GM19452 (cell line): ENCODE measurements around the gene GRAPL.
A peak's percentile ranks its signal among the peaks of the same experiment; 100 is the strongest.
"Not testable (repeated sequence)": the region's sequence is repeated elsewhere in the genome, so short reads cannot be mapped to it uniquely, and the experiment has no call there.

Experiments used
- ATAC-seq: cut with Tn5 transposase; IDR thresholded peaks from one replicate; pipeline ENCODE4 v1.9.1; 2021; ENCODE audit not compliant: unreplicated experiment

GRAPL gene

DNA sequence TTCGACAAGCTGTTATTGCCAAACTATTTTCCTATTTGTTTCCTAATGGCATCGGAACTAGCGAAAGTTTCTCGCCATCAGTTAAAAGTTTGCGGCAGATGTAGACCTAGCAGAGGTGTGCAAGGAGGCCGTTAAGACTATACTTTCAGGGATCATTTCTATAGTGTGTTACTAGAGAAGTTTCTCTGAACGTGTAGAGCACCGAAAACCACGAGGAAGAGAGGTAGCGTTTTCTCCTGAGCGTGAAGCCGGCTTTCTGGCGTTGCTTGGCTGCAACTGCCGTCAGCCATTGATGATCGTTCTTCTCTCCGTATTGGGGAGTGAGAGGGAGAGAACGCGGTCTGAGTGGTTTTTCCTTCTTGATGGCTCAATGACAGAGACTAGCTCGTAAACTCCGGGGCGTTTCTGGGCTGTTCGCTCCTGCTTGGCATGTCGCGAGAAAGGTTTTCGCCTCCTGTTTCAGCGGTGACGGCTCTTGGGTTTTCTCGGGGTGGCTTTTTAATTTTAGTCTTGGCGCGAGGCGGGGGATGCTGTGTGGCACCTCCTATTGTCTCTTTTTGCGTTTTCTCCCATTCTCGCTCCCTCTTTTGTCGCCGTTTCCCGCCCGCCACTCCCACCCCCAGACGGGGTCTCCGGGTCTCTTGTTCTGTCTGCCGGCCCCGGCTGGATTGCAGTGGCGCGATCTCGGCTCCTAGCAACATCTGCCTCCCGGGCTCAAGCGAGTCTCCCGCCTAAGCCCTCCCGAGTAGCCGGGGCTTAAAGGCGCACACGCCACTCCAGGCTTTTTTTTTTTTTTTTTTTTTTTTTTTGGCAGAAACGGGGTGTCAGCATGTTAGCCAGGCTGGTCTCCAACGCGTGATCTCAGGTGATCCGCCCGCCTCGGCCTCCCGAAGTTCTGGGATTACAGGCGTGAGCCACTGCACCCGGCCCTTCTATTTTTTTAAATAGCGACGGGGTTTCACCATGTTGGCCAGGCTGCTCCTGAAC, 60.8 kb downstream of the GRAPL start:
- ATAC-seq = peak; percentile 46

DNA sequence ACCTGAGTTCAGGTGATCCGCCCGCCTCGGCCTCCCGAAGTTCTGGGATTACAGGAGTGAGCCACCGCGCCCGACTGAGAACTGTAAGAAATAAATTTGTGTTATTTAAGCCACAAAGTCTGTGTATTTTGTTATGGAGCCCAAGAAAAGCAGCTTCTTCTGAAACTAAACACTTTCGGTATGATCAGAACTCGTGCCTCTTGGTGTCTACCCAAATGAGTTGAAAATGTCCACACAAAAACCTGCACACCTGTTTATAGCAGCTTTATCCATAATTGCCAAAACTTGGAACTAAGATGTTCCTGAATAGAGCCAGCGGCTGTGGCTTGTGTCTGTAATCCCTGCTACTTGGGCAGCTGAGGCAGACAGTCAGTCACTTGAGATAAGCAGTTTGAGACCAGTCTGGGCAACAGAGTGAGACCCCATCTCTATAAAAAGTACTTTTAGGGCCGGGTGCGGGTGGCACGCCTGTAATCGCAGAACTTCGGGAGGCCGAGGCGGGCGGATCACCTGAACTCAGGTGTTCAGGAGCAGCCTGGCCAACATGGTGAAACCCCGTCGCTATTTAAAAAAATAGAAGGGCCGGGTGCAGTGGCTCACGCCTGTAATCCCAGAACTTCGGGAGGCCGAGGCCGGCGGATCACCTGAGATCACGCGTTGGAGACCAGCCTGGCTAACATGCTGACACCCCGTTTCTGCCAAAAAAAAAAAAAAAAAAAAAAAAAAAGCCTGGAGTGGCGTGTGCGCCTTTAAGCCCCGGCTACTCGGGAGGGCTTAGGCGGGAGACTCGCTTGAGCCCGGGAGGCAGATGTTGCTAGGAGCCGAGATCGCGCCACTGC, 61.7 kb downstream of the GRAPL start:
- ATAC-seq = peak; percentile 61

DNA sequence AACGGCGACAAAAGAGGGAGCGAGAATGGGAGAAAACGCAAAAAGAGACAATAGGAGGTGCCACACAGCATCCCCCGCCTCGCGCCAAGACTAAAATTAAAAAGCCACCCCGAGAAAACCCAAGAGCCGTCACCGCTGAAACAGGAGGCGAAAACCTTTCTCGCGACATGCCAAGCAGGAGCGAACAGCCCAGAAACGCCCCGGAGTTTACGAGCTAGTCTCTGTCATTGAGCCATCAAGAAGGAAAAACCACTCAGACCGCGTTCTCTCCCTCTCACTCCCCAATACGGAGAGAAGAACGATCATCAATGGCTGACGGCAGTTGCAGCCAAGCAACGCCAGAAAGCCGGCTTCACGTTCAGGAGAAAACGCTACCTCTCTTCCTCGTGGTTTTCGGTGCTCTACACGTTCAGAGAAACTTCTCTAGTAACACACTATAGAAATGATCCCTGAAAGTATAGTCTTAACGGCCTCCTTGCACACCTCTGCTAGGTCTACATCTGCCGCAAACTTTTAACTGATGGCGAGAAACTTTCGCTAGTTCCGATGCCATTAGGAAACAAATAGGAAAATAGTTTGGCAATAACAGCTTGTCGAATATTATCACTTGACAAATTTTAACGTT, 62.5 kb downstream of the GRAPL start:
- not testable (repeated sequence) for ATAC-seq

DNA sequence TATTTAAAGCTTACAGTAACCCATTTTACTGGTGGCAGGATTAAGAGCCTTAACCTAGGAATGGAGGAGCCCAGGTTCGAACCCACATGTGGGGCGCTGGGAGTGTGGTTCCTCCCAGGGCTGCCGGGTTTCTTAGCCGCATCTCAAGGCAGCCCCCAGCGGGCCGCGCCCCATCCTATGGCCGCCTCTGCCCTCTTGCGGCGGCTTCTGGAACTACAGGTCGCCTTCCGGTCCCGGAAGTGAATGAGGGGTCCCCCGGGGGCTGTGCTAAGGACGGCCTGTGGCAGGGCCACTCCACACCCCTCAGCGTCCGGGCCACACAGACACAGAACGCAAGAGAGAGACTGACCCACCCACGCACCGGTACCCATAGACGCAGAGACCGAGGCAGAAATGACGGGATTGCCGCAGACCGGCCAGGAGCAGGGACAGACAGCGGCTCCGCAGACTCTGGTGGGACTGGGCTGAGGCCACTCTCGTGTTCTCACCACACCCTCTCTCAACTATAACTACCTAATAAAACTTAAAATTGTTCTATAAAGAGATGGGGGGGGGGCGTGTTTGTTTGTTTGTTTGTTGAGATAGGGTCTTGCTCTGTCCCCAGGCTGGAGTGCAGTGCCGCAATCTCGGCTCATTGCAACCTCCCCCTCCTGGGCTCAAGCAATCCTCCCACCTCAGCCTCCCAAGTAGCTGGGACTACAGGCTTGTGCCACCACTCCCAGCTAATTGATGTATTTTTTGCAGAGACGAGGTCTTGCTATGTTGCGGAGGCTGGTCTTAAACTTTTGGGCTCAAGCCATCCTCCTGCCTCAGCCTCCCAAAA, 69.2 kb downstream of the GRAPL start:
- peak; percentile 87 for ATAC-seq

DNA sequence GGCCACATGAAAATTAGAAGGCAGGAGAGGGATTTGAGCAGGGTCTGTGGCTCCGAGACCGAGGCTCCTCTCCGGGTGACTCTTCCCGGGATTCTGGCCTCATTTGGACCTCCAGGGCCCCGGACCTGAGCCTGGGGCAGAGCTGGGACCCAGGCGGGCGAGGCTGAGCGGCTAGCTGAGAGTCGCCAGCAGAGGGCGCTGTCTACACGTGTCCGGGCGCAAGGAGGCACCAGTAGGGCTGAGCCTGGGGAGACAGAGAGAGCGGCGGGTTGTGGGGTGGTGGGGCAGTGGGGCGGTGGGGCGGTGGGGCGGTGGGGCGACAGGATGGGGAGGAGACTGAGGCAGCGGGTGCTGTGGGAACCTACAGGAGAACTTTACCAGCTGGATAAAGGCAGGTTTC, 75.1 kb downstream of the GRAPL start:
- peak; percentile 81 for ATAC-seq

DNA sequence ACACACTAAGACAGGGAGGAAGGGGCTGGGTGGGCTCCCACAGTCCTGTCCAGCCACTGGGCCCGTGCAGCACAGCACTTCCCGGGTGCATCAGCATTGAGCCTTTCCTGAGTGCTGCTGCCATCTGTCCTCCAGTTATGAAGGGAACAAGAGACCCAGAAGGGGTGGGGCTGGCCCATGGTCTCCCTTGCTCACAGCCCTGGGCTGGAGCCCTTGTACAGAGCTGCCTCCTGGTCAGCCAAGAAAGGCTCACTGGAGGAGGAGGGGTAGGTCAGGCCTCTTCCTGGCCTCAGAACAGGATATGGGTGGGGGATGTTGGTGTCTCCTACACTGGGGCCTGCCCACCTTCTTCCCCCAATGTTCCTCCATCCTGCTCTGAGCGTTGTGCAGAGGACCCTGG, 76.0 kb downstream of the GRAPL start:
- ATAC-seq = not testable (repeated sequence)
